Vagina (tissue), 2 donors: ENCODE data around the gene OR10H2. TPM values are rescaled to one million over a fixed set of nuclear protein-coding genes. Genes with fewer than 3 reads are reported as not detected.
A peak's percentile ranks its signal among the peaks of the same experiment; 100 is the strongest.

Experiments used
- DNase-seq, 2 donors: peaks; one replicate each; pipeline ENCODE4 v3.0.0-alpha.2; 2017; ENCODE audit errors: extremely low spot score in 2 of 2
- H3K27ac ChIP-seq: fragments of 200-600 bp; sonication (generic); one replicate; pipeline ENCODE4 v1.5.1; 2019
- H3K27me3 ChIP-seq: fragments of 200-600 bp; sonication (generic); one replicate; pipeline ENCODE4 v1.5.1; 2019
- H3K36me3 ChIP-seq, 2 donors: fragments of 200-600 bp; sonication (generic); one replicate each; pipeline ENCODE4 v1.5.1; 2017 to 2019
- H3K4me1 ChIP-seq: fragments of 200-600 bp; sonication (generic); one replicate; pipeline ENCODE4 v1.5.1; 2019
- H3K4me3 ChIP-seq, 2 donors: fragments of 200-600 bp; sonication (generic); 1 replicate in 1 of 2; 2 replicates in 1 of 2; pipeline ENCODE4 v1.5.1; 2016 to 2019
- H3K9me3 ChIP-seq: fragments of 200-600 bp; sonication (generic); one replicate; pipeline ENCODE4 v1.5.1; 2019
- CTCF ChIP-seq, 3 experiments: fragments of 450-650 bp in 2 of 3; fragments of 200-600 bp in 1 of 3; sonication (generic) in 1 of 3; IDR thresholded peaks; one replicate each; pipeline ENCODE4 v1.5.1; 2017 to 2019; ENCODE audit warnings: antibody characterized with exemption in 3 of 3, mild to moderate bottlenecking in 2 of 3, moderate library complexity in 2 of 3
- POLR2A ChIP-seq, 2 donors: fragments of 450-650 bp; IDR thresholded peaks; one replicate each; pipeline ENCODE4 v1.6.1; 2017; ENCODE audit warnings: antibody characterized with exemption in 2 of 2, mild to moderate bottlenecking in 2 of 2, moderate library complexity in 2 of 2
- POLR2AphosphoS5 ChIP-seq, 2 donors: sonication (generic); formaldehyde crosslinking; IDR thresholded peaks; one replicate each; pipeline ENCODE4 v1.9.0; 2017; ENCODE audit warnings: antibody characterized with exemption in 2 of 2, mild to moderate bottlenecking in 2 of 2, low read depth in 1 of 2; ENCODE audit not compliant: insufficient read depth in 1 of 2
- intact Hi-C: fragments of 100-400 bp; cut with DNase I; formaldehyde crosslinking; loops from one replicate; pipeline ENCODE4 v1.15.1; 2023
- total RNA-seq: library from RNA; depleted of rRNA; stranded (reverse); fragments of >200 nt; gene quantifications from one replicate; pipeline ENCODE4 v1.2.3, GENCODE V29; 2016

OR10H2 gene
- total RNA-seq, 1 donor from 2014 or later: not detected

GRCh38 chr19:15684828-15685227 is 43.0 kb upstream of the OR10H2 start:
- H3K4me3 ChIP-seq: no peak overlapping the region
- H3K9me3 ChIP-seq: no peaks in the 10 kb centered on the region
- TF ChIP-seq POLR2AphosphoS5 (IDR thresholded peaks at IDR 0.05; ENCODE audit: insufficient read depth in 1 of 2, low read depth in 1 of 2) (no peak), CTCF (IDR thresholded peaks at IDR 0.05) (no peak), POLR2A (IDR thresholded peaks at IDR 0.05) (no peak)
- intact Hi-C loops: no loop called here
- no peaks in the 10 kb centered on the region for H3K4me1 ChIP-seq
- H3K36me3 ChIP-seq: peaks cover 0 to 50% of the 10 kb centered on the region in 2 donors
- peak in 1 of 2 donors; percentile 32 for DNase-seq
- H3K27ac ChIP-seq: no peak overlapping the region
- no peaks in the 10 kb centered on the region for H3K27me3 ChIP-seq

GRCh38 chr19:15696654-15697194 is 31.1 kb upstream of the OR10H2 start:
- Histone ChIP-seq H3K9me3 (no peaks in the 10 kb centered on the region), H3K4me1 (peaks cover 2% of the 10 kb centered on the region), H3K4me3 (no peak overlapping the region), H3K36me3 (no peaks in the 10 kb centered on the region), H3K27me3 (no peaks in the 10 kb centered on the region), H3K27ac (no peak overlapping the region)
- TF ChIP-seq POLR2A (IDR thresholded peaks at IDR 0.05) (no peak), POLR2AphosphoS5 (IDR thresholded peaks at IDR 0.05; ENCODE audit: insufficient read depth in 1 of 2, low read depth in 1 of 2) (no peak), CTCF (IDR thresholded peaks at IDR 0.05) (no peak)
- DNase-seq: no peak
- intact Hi-C loops: no loop called here

- Histone ChIP-seq H3K4me1 (peaks cover 25% of the 10 kb centered on the region), H3K4me3 (no peak overlapping the region), H3K36me3 (no peaks in the 10 kb centered on the region), H3K27me3 (no peaks in the 10 kb centered on the region), H3K9me3 (no peaks in the 10 kb centered on the region), H3K27ac (no peak overlapping the region)
- DNase-seq: no peak
- TF ChIP-seq POLR2AphosphoS5 (IDR thresholded peaks at IDR 0.05; ENCODE audit: insufficient read depth in 1 of 2, low read depth in 1 of 2) (peak in 1 of 2 donors; percentile 19), POLR2A (IDR thresholded peaks at IDR 0.05) (no peak)
- intact Hi-C loops: no loop called here
Measured at GRCh38 chr19:15701757-15702533, 25.9 kb upstream of the OR10H2 start.

DNA sequence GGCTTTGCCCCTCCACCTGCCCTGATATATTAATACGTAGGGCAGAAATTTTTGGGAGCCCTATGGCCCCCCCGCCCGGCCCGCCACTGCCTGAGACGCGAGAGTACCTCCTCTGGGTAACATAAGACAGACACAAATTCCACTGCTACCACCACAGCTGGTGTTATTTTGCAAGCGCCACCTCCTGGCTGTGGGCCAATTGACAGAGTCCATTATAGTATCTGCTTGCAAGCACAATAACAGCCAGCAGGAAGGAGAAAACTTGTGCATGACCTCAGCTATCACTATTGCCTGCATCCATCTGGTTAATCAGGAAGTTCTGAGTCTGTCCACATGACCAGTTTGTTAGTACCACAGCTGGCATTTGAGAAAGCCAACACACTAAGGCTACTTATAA is 25.3 kb upstream of the OR10H2 start:
- DNase-seq: no peak
- Histone ChIP-seq H3K27ac (no peak overlapping the region), H3K27me3 (no peaks in the 10 kb centered on the region), H3K36me3 (no peaks in the 10 kb centered on the region), H3K9me3 (no peaks in the 10 kb centered on the region), H3K4me3 (no peak overlapping the region), H3K4me1 (peaks cover 25% of the 10 kb centered on the region)
- intact Hi-C loops: no loop called here
- TF ChIP-seq CTCF (IDR thresholded peaks at IDR 0.05): no peak
- TF ChIP-seq POLR2A (IDR thresholded peaks at IDR 0.05): no peak
- no peak for TF ChIP-seq POLR2AphosphoS5 (IDR thresholded peaks at IDR 0.05; ENCODE audit: insufficient read depth in 1 of 2, low read depth in 1 of 2)

- no peaks in the 10 kb centered on the region for H3K36me3 ChIP-seq
Measured at GRCh38 chr19:15714638-15715037, 13.2 kb upstream of the OR10H2 start.

More at GRCh38 chr19:15714638-15715037, 13.2 kb upstream of the OR10H2 start:
- no peak for DNase-seq
- TF ChIP-seq POLR2A (IDR thresholded peaks at IDR 0.05) (no peak), POLR2AphosphoS5 (IDR thresholded peaks at IDR 0.05; ENCODE audit: insufficient read depth in 1 of 2, low read depth in 1 of 2) (no peak), CTCF (IDR thresholded peaks at IDR 0.05) (no peak)
- intact Hi-C loops: no loop called here
- no peaks in the 10 kb centered on the region for H3K9me3 ChIP-seq
- H3K4me3 ChIP-seq: no peak overlapping the region
- no peak overlapping the region for H3K27ac ChIP-seq
- H3K4me1 ChIP-seq: no peaks in the 10 kb centered on the region
- H3K27me3 ChIP-seq: no peaks in the 10 kb centered on the region
